ENCODE data around the gene KSR2. TPM values are rescaled to one million over a fixed set of nuclear protein-coding genes. Genes with fewer than 3 reads are reported as not detected.
"Not testable (repeated sequence)": the region's sequence is repeated elsewhere in the genome, so short reads cannot be mapped to it uniquely, and the experiment has no call there.

The KSR2 gene
- total and polyA plus RNA-seq, 4 donors: 0.09 to 1.8 (median 0.37) TPM

- no peaks in the 10 kb centered on the region for H3K36me3 ChIP-seq (ENCODE audit: control insufficient read depth in 4 of 4, insufficient read depth in 4 of 4, low read length in 4 of 4)
- TF ChIP-seq CTCF (IDR thresholded peaks at IDR 0.05; ENCODE audit: control extremely low read depth, extremely low read depth): no peak
- no peak overlapping the region for H3K4me3 ChIP-seq
- no peak overlapping the region for H3K27ac ChIP-seq (ENCODE audit: low read depth in 1 of 2, low read length in 1 of 2)
- ATAC-seq (ENCODE audit: insufficient read depth, low FRiP score) (no peak), DNase-seq (no peak)
- H3K9me3 ChIP-seq (ENCODE audit: control insufficient read depth in 4 of 4, insufficient read depth in 3 of 4, low read length in 3 of 4): peaks cover 0 to 3% (median 0%) of the 10 kb centered on the region in 4 donors
- H3K27me3 ChIP-seq (ENCODE audit: control insufficient read depth in 3 of 3, insufficient read depth in 3 of 3, low read length in 2 of 3): no peaks in the 10 kb centered on the region
- 87 to 92% methylated on average over 15 of the region's 15 CpGs for WGBS, 2 donors
- H3K4me1 ChIP-seq (ENCODE audit: control insufficient read depth in 5 of 5, insufficient read depth in 5 of 5, low read length in 5 of 5): no peaks in the 10 kb centered on the region
- no peak overlapping the region for H3K9ac ChIP-seq (ENCODE audit: insufficient read depth in 1 of 2, low read length in 2 of 2)
Observed at GRCh38 chr12:117860111-117860510, 108.7 kb downstream of the KSR2 start.

- H3K4me1 ChIP-seq (ENCODE audit: control insufficient read depth in 5 of 5, insufficient read depth in 5 of 5, low read length in 5 of 5): no peaks in the 10 kb centered on the region
- H3K9ac ChIP-seq (ENCODE audit: insufficient read depth in 1 of 2, low read length in 2 of 2): no peak overlapping the region
- TF ChIP-seq CTCF (IDR thresholded peaks at IDR 0.05; ENCODE audit: control extremely low read depth, extremely low read depth): peak; percentile 12
- ATAC-seq (ENCODE audit: insufficient read depth, low FRiP score): no peak
- no peaks in the 10 kb centered on the region for H3K36me3 ChIP-seq (ENCODE audit: control insufficient read depth in 4 of 4, insufficient read depth in 4 of 4, low read length in 4 of 4)
- DNase-seq: peak in 1 of 3 donors; percentile 14
- H3K4me3 ChIP-seq: no peak overlapping the region
- 66 to 73% methylated on average over 13 of the region's 13 CpGs for WGBS, 2 donors
- no peak overlapping the region for H3K27ac ChIP-seq (ENCODE audit: low read depth in 1 of 2, low read length in 1 of 2)
- H3K9me3 ChIP-seq (ENCODE audit: control insufficient read depth in 4 of 4, insufficient read depth in 3 of 4, low read length in 3 of 4): peaks cover 0 to 4% (median under 1%) of the 10 kb centered on the region in 4 donors
- H3K27me3 ChIP-seq (ENCODE audit: control insufficient read depth in 3 of 3, insufficient read depth in 3 of 3, low read length in 2 of 3): no peaks in the 10 kb centered on the region
Observed at GRCh38 chr12:117857632-117858612, 110.9 kb downstream of the KSR2 start.

GRCh38 chr12:117857139-117857538 is 111.7 kb downstream of the KSR2 start:
- not testable (repeated sequence) for ATAC-seq (ENCODE audit: insufficient read depth, low FRiP score)

GRCh38 chr12:117855165-117855564 is 113.6 kb downstream of the KSR2 start:
- Histone ChIP-seq H3K27ac (ENCODE audit: low read depth in 1 of 2, low read length in 1 of 2) (no peak overlapping the region), H3K4me3 (no peak overlapping the region), H3K4me1 (ENCODE audit: control insufficient read depth in 5 of 5, insufficient read depth in 5 of 5, low read length in 5 of 5) (no peaks in the 10 kb centered on the region), H3K27me3 (ENCODE audit: control insufficient read depth in 3 of 3, insufficient read depth in 3 of 3, low read length in 2 of 3) (no peaks in the 10 kb centered on the region), H3K36me3 (ENCODE audit: control insufficient read depth in 4 of 4, insufficient read depth in 4 of 4, low read length in 4 of 4) (no peaks in the 10 kb centered on the region), H3K9me3 (ENCODE audit: control insufficient read depth in 4 of 4, insufficient read depth in 3 of 4, low read length in 3 of 4) (peaks cover 0 to 4% (median 0%) of the 10 kb centered on the region in 4 donors), H3K9ac (ENCODE audit: insufficient read depth in 1 of 2, low read length in 2 of 2) (no peak overlapping the region)
- TF ChIP-seq CTCF (IDR thresholded peaks at IDR 0.05; ENCODE audit: control extremely low read depth, extremely low read depth): no peak
- ATAC-seq (ENCODE audit: insufficient read depth, low FRiP score) (no peak), DNase-seq (no peak)
- 89 to 93% methylated on average over 19 of the region's 19 CpGs for WGBS, 2 donors

More at GRCh38 chr12:117857139-117857538, 111.7 kb downstream of the KSR2 start:
- not testable (repeated sequence) for H3K27ac ChIP-seq (ENCODE audit: low read depth in 1 of 2, low read length in 1 of 2); H3K4me1 ChIP-seq (ENCODE audit: control insufficient read depth in 5 of 5, insufficient read depth in 5 of 5, low read length in 5 of 5); H3K4me3 ChIP-seq; DNase-seq; H3K9ac ChIP-seq (ENCODE audit: insufficient read depth in 1 of 2, low read length in 2 of 2); H3K9me3 ChIP-seq (ENCODE audit: control insufficient read depth in 4 of 4, insufficient read depth in 3 of 4, low read length in 3 of 4); H3K27me3 ChIP-seq (ENCODE audit: control insufficient read depth in 3 of 3, insufficient read depth in 3 of 3, low read length in 2 of 3); H3K36me3 ChIP-seq (ENCODE audit: control insufficient read depth in 4 of 4, insufficient read depth in 4 of 4, low read length in 4 of 4)
- WGBS, 2 donors: 59 to 70% methylated on average over 4 of the region's 4 CpGs
